CD8-positive, alpha-beta memory T cell (primary cell): Measurements from ENCODE around the gene GRIN2D. TPM values are rescaled to one million over a fixed set of nuclear protein-coding genes. Genes with fewer than 3 reads are reported as not detected.

Experiments
- CTCF ChIA-PET: fragments of 350-600 bp; sonication (Branson Sonifier 250); formaldehyde crosslinking; loops from one replicate; lab custom pipeline; 2021; ENCODE audit warnings: antibody characterized with exemption; lab: Charles Lee
- POLR2A ChIA-PET: fragments of 350-600 bp; sonication (Branson Sonifier 250); formaldehyde crosslinking; loops from one replicate; lab custom pipeline; 2021; ENCODE audit warnings: antibody characterized with exemption; lab: Charles Lee
- DNase-seq, 5 donors: peaks; one replicate each; pipeline versions ENCODE4 v3.0.0 to v3.0.0-alpha.2; 2020 to 2022; ENCODE audit warnings: mixed read lengths in 1 of 5
- H3K27ac ChIP-seq: one replicate; pipeline ENCODE4 v1.7.0; 2013; ENCODE audit warnings: low read depth, mild to moderate bottlenecking, low read length, moderate library complexity
- H3K27me3 ChIP-seq: 2 replicates; pipeline ENCODE4 v1.7.0; 2013; ENCODE audit warnings: low read length, mild to moderate bottlenecking; ENCODE audit not compliant: insufficient read depth, poor library complexity, severe bottlenecking
- H3K36me3 ChIP-seq: 2 replicates; pipeline ENCODE4 v1.7.0; 2013; ENCODE audit warnings: mild to moderate bottlenecking, low read length, moderate library complexity; ENCODE audit not compliant: insufficient read depth
- H3K4me1 ChIP-seq: 2 replicates; pipeline ENCODE4 v1.7.0; 2013; ENCODE audit warnings: mild to moderate bottlenecking, low read length, moderate library complexity; ENCODE audit not compliant: insufficient read depth
- H3K4me3 ChIP-seq: 2 replicates; pipeline ENCODE4 v1.7.0; 2013; ENCODE audit warnings: mild to moderate bottlenecking, low read length
- H3K9me3 ChIP-seq: 2 replicates; pipeline ENCODE4 v1.7.0; 2013; ENCODE audit warnings: mild to moderate bottlenecking, low read length
- H3K27ac Mint-ChIP-seq, 8 donors: one replicate each; pipeline ENCODE4 v1.8.0; 2020 to 2021; ENCODE audit warnings: mixed read lengths in 8 of 8, mild to moderate bottlenecking in 6 of 8, inconsistent platforms in 3 of 8, moderate library complexity in 3 of 8
- H3K27me3 Mint-ChIP-seq, 2 donors: one replicate each; pipeline ENCODE4 v1.8.0; 2020 to 2021; ENCODE audit warnings: mixed read lengths in 2 of 2, mild to moderate bottlenecking in 1 of 2, moderate library complexity in 1 of 2
- H3K36me3 Mint-ChIP-seq, 3 donors: one replicate each; pipeline ENCODE4 v1.8.0; 2020 to 2021; ENCODE audit warnings: mixed read lengths in 3 of 3, inconsistent platforms in 1 of 3, mild to moderate bottlenecking in 1 of 3
- H3K4me1 Mint-ChIP-seq, 3 donors: one replicate each; pipeline ENCODE4 v1.8.0; 2020 to 2021; ENCODE audit warnings: mixed read lengths in 3 of 3, inconsistent platforms in 1 of 3, mild to moderate bottlenecking in 1 of 3
- H3K4me3 Mint-ChIP-seq, 7 donors: one replicate each; pipeline ENCODE4 v1.8.0; 2020 to 2021; ENCODE audit warnings: mixed read lengths in 7 of 7, mild to moderate bottlenecking in 6 of 7, moderate library complexity in 4 of 7, inconsistent platforms in 2 of 7
- H3K9me3 Mint-ChIP-seq, 5 donors: one replicate each; pipeline ENCODE4 v1.8.0; 2020 to 2022; ENCODE audit warnings: mixed read lengths in 5 of 5, mild to moderate bottlenecking in 3 of 5, moderate library complexity in 2 of 5, inconsistent platforms in 1 of 5
- polyA plus RNA-seq: library from polyadenylated mRNA; unstranded; fragments of 300-500 nt; fragmentation: Illumina TruSeq; gene quantifications from one replicate; pipeline ENCODE4 v1.2.3, GENCODE V29; 2021
- total RNA-seq, 2 experiments: library from RNA; stranded (reverse); gene quantifications; one replicate each; pipeline ENCODE4 v1.2.3, GENCODE V29; 2021

The GRIN2D gene
- total and polyA plus RNA-seq, 3 experiments from 2014 or later, result 0.05 to 0.26 (median 0.13) TPM

DNA sequence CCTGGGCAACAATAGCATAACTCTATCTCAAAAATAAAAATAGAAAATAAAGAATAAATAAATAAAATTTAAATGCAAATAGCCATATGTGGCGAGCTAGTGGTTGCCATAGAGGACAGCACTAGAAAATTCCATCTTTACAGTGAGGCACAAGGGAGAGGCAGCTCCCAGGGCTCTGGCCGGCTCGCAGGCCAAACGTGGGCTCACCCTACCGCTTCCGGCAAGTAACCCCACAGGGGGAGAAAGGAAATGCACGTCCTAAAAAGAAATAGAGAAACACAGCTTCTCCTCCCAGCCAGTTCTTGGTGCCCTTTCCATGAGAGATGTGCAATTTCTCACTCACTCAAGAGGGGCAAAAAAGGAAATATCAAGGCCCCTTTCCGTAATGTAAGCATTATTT, 39.9 kb downstream of the GRIN2D start:
- ChIA-PET POLR2A (interaction anchor here (0.6 kb wide), 1 partner anchor 63 kb away, joined by 3 read pairs; no protein-coding TSS in a partner anchor), CTCF (no interaction called here)
- H3K4me1 Mint-ChIP-seq, result no peaks in the 10 kb centered on the region
- no peak for DNase-seq
- Histone ChIP-seq H3K27ac (no peak overlapping the region), H3K4me1 (no peaks in the 10 kb centered on the region), H3K4me3 (no peak overlapping the region), H3K9me3 (no peaks in the 10 kb centered on the region), H3K27me3 (no peaks in the 10 kb centered on the region), H3K36me3 (no peaks in the 10 kb centered on the region)
- peaks cover 15 to 32% of the 10 kb centered on the region in 2 donors for H3K27me3 Mint-ChIP-seq
- H3K9me3 Mint-ChIP-seq, result no peaks in the 10 kb centered on the region
- peaks cover 0 to 3% (median 3%) of the 10 kb centered on the region in 3 donors for H3K36me3 Mint-ChIP-seq
- H3K4me3 Mint-ChIP-seq, result no peak overlapping the region
- H3K27ac Mint-ChIP-seq, result no peak overlapping the region

DNA sequence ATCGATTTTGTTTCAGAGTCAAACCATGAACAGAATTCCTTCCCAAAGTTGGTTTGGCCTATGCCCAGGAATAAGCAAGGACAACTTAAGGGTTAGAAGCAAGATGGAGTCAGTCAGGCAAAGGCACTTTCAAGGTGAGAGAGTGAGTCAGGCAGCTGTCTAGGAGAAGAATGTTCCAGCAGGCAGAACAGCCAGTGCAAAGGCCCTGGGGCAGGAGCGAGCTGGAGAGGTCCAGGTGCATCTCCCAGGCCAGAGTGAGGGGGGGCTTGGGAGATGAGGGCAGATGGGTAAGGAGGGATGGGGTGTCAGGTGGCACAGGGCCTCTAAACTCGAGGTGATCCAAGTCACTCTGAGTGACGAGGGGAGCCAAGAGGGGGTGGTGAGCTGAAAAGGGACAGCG, 43.1 kb downstream of the GRIN2D start:
- Histone ChIP-seq H3K9me3 (no peaks in the 10 kb centered on the region), H3K4me3 (no peak overlapping the region), H3K4me1 (no peaks in the 10 kb centered on the region), H3K27ac (no peak overlapping the region), H3K36me3 (no peaks in the 10 kb centered on the region), H3K27me3 (peaks cover under 1% of the 10 kb centered on the region)
- Mint-ChIP-seq H3K4me1 (no peaks in the 10 kb centered on the region), H3K9me3 (no peaks in the 10 kb centered on the region), H3K36me3 (peaks cover 0 to 2% (median 0%) of the 10 kb centered on the region in 3 donors), H3K27ac (no peak overlapping the region), H3K27me3 (peaks cover 16 to 37% of the 10 kb centered on the region in 2 donors), H3K4me3 (no peak overlapping the region)
- ChIA-PET CTCF (no interaction called here), POLR2A (no interaction called here)
- DNase-seq, result no peak

- H3K27ac Mint-ChIP-seq, result peak overlapping the region in 2 of 8 donors; percentile 40 to 47
- Histone ChIP-seq H3K4me3 (no peak overlapping the region), H3K9me3 (no peaks in the 10 kb centered on the region), H3K27ac (no peak overlapping the region), H3K27me3 (peaks cover 13% of the 10 kb centered on the region), H3K4me1 (peaks cover 17% of the 10 kb centered on the region), H3K36me3 (no peaks in the 10 kb centered on the region)
- peak overlapping the region in 6 of 7 donors; percentile 15 to 68 (median 60) for H3K4me3 Mint-ChIP-seq
- ChIA-PET POLR2A (interaction anchor here (0.7 to 0.8 kb wide), 2 partner anchors 29 to 106 kb away, joined by 3 to 6 read pairs; no protein-coding TSS in a partner anchor), CTCF (interaction anchor here (0.6 kb wide), 1 partner anchor 107 kb away, joined by 3 read pairs; no protein-coding TSS in a partner anchor)
- DNase-seq, result no peak
- H3K9me3 Mint-ChIP-seq, result peaks cover 0 to 1% (median 0%) of the 10 kb centered on the region in 5 donors
- H3K36me3 Mint-ChIP-seq, result peaks cover 0 to 12% (median 0%) of the 10 kb centered on the region in 3 donors
- peaks cover 18 to 30% (median 24%) of the 10 kb centered on the region in 3 donors for H3K4me1 Mint-ChIP-seq
- peaks cover 21 to 37% of the 10 kb centered on the region in 2 donors for H3K27me3 Mint-ChIP-seq
Measured at GRCh38 chr19:48441360-48442050, 48.0 kb downstream of the GRIN2D start.

DNA sequence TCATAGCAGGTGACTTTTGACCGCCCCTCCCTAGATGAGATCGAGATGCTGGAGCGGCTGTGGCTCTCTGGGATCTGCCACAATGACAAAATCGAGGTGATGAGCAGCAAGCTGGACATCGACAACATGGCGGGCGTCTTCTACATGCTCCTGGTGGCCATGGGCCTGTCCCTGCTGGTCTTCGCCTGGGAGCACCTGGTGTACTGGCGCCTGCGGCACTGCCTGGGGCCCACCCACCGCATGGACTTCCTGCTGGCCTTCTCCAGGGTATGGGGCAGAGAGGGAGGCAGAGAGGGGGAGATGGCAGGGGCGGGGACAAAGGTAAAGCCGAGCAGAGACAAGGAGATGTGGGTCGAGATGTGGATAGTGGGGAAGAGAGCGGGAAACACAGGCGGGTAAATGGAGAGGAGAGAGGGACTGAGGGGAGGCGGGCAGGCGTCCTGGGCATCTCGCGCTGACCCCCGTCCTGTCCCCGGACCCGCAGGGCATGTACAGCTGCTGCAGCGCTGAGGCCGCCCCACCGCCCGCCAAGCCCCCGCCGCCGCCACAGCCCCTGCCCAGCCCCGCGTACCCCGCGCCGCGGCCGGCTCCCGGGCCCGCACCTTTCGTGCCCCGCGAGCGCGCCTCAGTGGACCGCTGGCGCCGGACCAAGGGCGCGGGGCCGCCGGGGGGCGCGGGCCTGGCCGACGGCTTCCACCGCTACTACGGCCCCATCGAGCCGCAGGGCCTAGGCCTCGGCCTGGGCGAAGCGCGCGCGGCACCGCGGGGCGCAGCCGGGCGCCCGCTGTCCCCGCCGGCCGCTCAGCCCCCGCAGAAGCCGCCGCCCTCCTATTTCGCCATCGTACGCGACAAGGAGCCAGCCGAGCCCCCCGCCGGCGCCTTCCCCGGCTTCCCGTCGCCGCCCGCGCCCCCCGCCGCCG, 48.9 kb downstream of the GRIN2D start:
- Histone ChIP-seq H3K27me3 (peaks cover 13% of the 10 kb centered on the region), H3K9me3 (no peaks in the 10 kb centered on the region), H3K36me3 (no peaks in the 10 kb centered on the region), H3K27ac (no peak overlapping the region), H3K4me1 (peaks cover 19% of the 10 kb centered on the region), H3K4me3 (no peak overlapping the region)
- peaks cover 0 to 17% (median under 1%) of the 10 kb centered on the region in 3 donors for H3K36me3 Mint-ChIP-seq
- ChIA-PET POLR2A (interaction anchor here (0.8 to 1.3 kb wide), 2 partner anchors 47 to 107 kb away, joined by 4 to 6 read pairs; no protein-coding TSS in a partner anchor), CTCF (no interaction called here)
- H3K27ac Mint-ChIP-seq, result no peak overlapping the region
- peaks cover 20 to 35% (median 26%) of the 10 kb centered on the region in 3 donors for H3K4me1 Mint-ChIP-seq
- H3K9me3 Mint-ChIP-seq, result peaks cover 0 to 1% (median 0%) of the 10 kb centered on the region in 5 donors
- H3K27me3 Mint-ChIP-seq, result peaks cover 18 to 28% of the 10 kb centered on the region in 2 donors
- peak overlapping the region in 6 of 7 donors; percentile 15 to 78 (median 60) for H3K4me3 Mint-ChIP-seq
- DNase-seq, result no peak

GRCh38 chr19:48443256-48443655, 49.8 kb downstream of the GRIN2D start:
- peaks cover 18 to 20% of the 10 kb centered on the region in 2 donors for H3K27me3 Mint-ChIP-seq

More at GRCh38 chr19:48443256-48443655, 49.8 kb downstream of the GRIN2D start:
- H3K36me3 Mint-ChIP-seq, result peaks cover 1 to 26% (median 7%) of the 10 kb centered on the region in 3 donors
- peaks cover 13% of the 10 kb centered on the region for H3K27me3 ChIP-seq
- H3K9me3 Mint-ChIP-seq, result peaks cover 0 to 1% (median 0%) of the 10 kb centered on the region in 5 donors
- peaks cover 19% of the 10 kb centered on the region for H3K4me1 ChIP-seq
- H3K27ac Mint-ChIP-seq, result no peak overlapping the region
- no peaks in the 10 kb centered on the region for H3K9me3 ChIP-seq
- DNase-seq, result peak in 1 of 5 donors; percentile 12
- H3K4me3 ChIP-seq, result no peak overlapping the region
- CTCF ChIA-PET, result no interaction called here
- POLR2A ChIA-PET, result interaction anchor here (1.3 kb wide), 1 partner anchor 48 kb away, joined by 4 read pairs; no protein-coding TSS in a partner anchor
- no peak overlapping the region for H3K4me3 Mint-ChIP-seq
- H3K27ac ChIP-seq, result no peak overlapping the region
- peaks cover 22 to 41% (median 34%) of the 10 kb centered on the region in 3 donors for H3K4me1 Mint-ChIP-seq
- H3K36me3 ChIP-seq, result peaks cover 7% of the 10 kb centered on the region

Other genes starting within 250 kb of the GRIN2D start
- gene LIG1, start 223.3 kb upstream of the GRIN2D start, total RNA-seq, result 100 to 1,000 TPM; 129 to 135 TPM
- gene LIG1, start 223.3 kb upstream of the GRIN2D start, polyA plus RNA-seq, result 24.1 TPM
- gene ZSWIM9, start 223.0 kb upstream of the GRIN2D start, total RNA-seq, result 1 to 10 TPM; 6.4 to 7.4 TPM
- gene ZSWIM9, start 223.0 kb upstream of the GRIN2D start, polyA plus RNA-seq, result 1.9 TPM
- 100 to 1,000 TPM; 132 TPM for gene CARD8, start 137.8 kb upstream of the GRIN2D start, total RNA-seq
- 95.8 TPM for gene CARD8, start 137.8 kb upstream of the GRIN2D start, polyA plus RNA-seq
- gene ZNF114, start 123.6 kb upstream of the GRIN2D start, total RNA-seq, result under 1 TPM in 1 of 2 experiments, not detected in 1; 0.13 TPM
- not detected for gene ZNF114, start 123.6 kb upstream of the GRIN2D start, polyA plus RNA-seq
- 100 to 1,000 TPM; 273 to 278 TPM for gene EMP3, start 68.1 kb upstream of the GRIN2D start, total RNA-seq
- 1,041 TPM for gene EMP3, start 68.1 kb upstream of the GRIN2D start, polyA plus RNA-seq
- gene TMEM143, start 29.7 kb upstream of the GRIN2D start, total RNA-seq, result 10 to 100 TPM; 11.4 to 15.8 TPM
- gene TMEM143, start 29.7 kb upstream of the GRIN2D start, polyA plus RNA-seq, result 9.2 TPM
- not detected for gene SYNGR4, start 29.3 kb upstream of the GRIN2D start, total RNA-seq
- not detected for gene SYNGR4, start 29.3 kb upstream of the GRIN2D start, polyA plus RNA-seq
- 10 to 100 TPM; 78.7 to 82.9 TPM for gene KDELR1, start 2.1 kb upstream of the GRIN2D start, total RNA-seq
- gene KDELR1, start 2.1 kb upstream of the GRIN2D start, polyA plus RNA-seq, result 32.5 TPM
- 100 to 1,000 TPM; 105 to 107 TPM for gene GRWD1, start 52.3 kb downstream of the GRIN2D start, total RNA-seq
- 45.6 TPM for gene GRWD1, start 52.3 kb downstream of the GRIN2D start, polyA plus RNA-seq
- 1 to 10 TPM; 1.8 to 2.0 TPM for gene KCNJ14, start 61.9 kb downstream of the GRIN2D start, total RNA-seq
- gene KCNJ14, start 61.9 kb downstream of the GRIN2D start, polyA plus RNA-seq, result 0.12 TPM
- gene CYTH2, start 75.7 kb downstream of the GRIN2D start, total RNA-seq, result 10 to 100 TPM; 30.7 to 33.3 TPM
- 34.8 TPM for gene CYTH2, start 75.7 kb downstream of the GRIN2D start, polyA plus RNA-seq
- gene LMTK3, start 118.2 kb downstream of the GRIN2D start, total RNA-seq, result 1 to 10 TPM; 4.6 to 4.7 TPM
- not detected for gene LMTK3, start 118.2 kb downstream of the GRIN2D start, polyA plus RNA-seq
- not detected for gene SULT2B1, start 158.5 kb downstream of the GRIN2D start, total RNA-seq
- gene SULT2B1, start 158.5 kb downstream of the GRIN2D start, polyA plus RNA-seq, result not detected
- not detected for gene SPACA4, start 213.1 kb downstream of the GRIN2D start, total RNA-seq
- not detected for gene SPACA4, start 213.1 kb downstream of the GRIN2D start, polyA plus RNA-seq
- 1 to 10 TPM; 3.7 to 5.4 TPM for gene FAM83E, start 221.4 kb downstream of the GRIN2D start, total RNA-seq
- not detected for gene FAM83E, start 221.4 kb downstream of the GRIN2D start, polyA plus RNA-seq
- gene RPL18, start 225.5 kb downstream of the GRIN2D start, total RNA-seq, result 1,000 to 10,000 TPM; 1,778 to 1,810 TPM
- gene RPL18, start 225.5 kb downstream of the GRIN2D start, polyA plus RNA-seq, result 1,821 TPM
- gene SPHK2, start 225.8 kb downstream of the GRIN2D start, total RNA-seq, result 10 to 100 TPM; 37.5 to 38.5 TPM
- gene SPHK2, start 225.8 kb downstream of the GRIN2D start, polyA plus RNA-seq, result 10.2 TPM
- 10 to 100 TPM; 10.9 to 12.1 TPM for gene DBP, start 243.7 kb downstream of the GRIN2D start, total RNA-seq
- gene DBP, start 243.7 kb downstream of the GRIN2D start, polyA plus RNA-seq, result 84.1 TPM